GM19452 (cell line): ENCODE data around the gene TTC28.
"Not testable (repeated sequence)": the region's sequence is repeated elsewhere in the genome, so short reads cannot be mapped to it uniquely, and the experiment has no call there.

Experiments
- ATAC-seq: cut with Tn5 transposase; IDR thresholded peaks from one replicate; pipeline ENCODE4 v1.9.1; 2021; ENCODE audit not compliant: unreplicated experiment

Gene TTC28

GRCh38 chr22:28204382-28204781 is 475.3 kb downstream of the TTC28 start:
- no peak for ATAC-seq

DNA sequence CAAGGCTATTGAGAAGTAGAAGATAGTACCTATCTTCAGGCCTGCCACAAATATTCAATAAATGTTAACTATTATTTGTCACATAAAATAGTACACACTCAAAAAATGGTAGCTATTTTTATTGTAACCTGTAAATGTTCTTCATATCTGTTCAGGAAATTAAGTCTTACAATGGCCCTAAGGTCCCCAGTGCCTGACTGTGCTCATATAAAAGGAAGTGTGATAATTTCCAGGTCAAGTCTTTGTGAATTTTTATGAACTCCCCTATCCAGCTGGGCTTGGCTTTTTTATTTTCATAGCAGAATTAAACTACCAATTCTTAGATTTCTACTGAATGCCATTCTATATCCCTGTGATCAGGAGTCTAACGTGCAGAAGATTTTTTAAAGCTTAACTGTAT is 476.4 kb downstream of the TTC28 start:
- no peak for ATAC-seq

DNA sequence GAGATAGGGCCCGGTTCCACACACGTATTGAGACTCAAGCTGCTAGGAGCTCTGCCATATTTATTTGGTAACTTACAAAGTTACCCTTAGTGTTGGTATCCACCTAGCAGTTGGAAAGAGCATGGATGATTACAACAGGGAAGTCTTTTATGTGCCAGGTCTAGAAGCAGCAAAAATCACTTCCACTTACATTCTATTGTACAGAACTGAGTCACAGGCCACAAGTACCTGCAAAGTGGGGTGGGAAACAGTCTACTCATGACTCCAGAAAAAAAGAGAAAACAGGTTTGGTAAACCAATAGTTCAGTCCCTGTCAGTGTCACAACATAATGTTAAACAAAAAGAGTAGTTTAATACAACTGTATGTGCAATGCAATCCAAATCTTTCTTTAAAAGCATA is 480.9 kb downstream of the TTC28 start:
- no peak for ATAC-seq

GRCh38 chr22:28191571-28191970 is 488.1 kb downstream of the TTC28 start:
- not testable (repeated sequence) for ATAC-seq

DNA sequence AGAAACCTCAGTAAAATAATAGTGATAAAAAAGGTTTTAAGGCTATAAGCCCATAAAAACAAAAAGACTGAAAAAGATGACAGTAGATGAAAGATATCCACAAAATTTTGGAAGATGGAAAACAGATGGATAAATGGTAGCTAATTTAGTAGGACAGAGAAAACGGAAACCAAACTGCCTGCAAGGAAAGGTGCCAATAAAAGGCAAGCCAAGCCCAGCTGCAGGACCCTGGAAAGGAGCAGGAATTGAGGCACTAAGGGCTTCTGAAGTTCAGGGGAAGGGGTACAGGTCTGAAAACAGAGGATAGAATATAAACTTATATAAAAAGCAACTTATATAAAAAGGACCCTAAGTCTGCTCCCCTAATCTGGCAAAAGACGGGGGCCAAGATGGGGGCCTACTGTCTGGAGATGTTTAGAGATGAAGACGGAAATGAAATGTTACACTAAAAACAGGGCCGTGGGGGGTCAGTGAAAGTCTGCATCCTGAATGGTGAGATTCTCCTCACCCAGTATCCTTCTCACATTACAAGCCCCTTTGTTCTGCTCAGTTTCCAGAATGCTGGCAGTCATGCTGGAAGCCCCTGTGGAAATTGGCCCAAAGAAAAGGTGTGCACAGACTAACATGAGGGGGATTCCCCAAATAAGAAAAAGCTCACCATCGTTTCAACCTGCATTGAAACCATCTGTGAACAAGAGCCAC is 491.3 kb downstream of the TTC28 start:
- no peak for ATAC-seq

- ATAC-seq = no peak
Observed at GRCh38 chr22:28187612-28188011, 492.0 kb downstream of the TTC28 start.

DNA sequence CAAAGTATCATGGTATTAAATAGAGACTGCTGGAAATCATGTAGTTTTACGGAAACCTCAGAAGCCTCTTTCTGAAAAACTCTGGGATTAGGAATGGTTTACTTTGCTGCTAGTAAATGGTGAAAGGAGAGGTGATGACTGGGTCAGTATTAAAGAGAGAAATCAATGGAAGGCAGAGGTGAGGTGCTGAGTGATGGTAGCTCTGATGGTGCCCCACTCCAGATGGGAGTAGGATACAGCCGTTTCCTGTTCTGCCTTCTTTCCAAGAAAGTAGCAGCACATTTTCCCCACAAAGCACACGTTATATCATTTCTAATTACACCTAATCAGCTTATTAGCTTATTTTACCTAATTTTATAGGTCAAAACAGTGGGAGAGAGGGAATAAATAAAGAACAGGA is 493.0 kb downstream of the TTC28 start:
- no peak for ATAC-seq

DNA sequence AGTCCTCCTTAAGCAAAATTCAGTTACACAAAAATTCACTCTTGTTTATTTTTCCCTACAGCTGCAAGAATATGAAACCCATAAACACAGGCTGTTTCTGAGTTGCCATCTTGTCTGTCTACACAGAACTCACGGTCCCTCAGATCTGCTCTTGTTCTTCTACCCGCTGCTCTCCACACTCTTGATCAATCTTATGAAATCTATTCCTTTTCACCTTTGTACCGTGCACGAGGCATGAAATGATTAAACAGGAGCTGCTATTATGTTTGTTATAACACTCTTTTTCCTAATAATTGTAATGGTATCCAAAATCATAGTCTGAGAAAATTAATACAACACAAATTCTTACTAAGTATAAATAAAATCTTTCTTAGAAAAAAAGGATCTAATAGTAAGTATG is 494.5 kb downstream of the TTC28 start:
- no peak for ATAC-seq

GRCh38 chr22:28183078-28183860 is 496.4 kb downstream of the TTC28 start:
- no peak for ATAC-seq

- ATAC-seq = no peak
Observed at GRCh38 chr22:28180804-28181731, 498.6 kb downstream of the TTC28 start.

DNA sequence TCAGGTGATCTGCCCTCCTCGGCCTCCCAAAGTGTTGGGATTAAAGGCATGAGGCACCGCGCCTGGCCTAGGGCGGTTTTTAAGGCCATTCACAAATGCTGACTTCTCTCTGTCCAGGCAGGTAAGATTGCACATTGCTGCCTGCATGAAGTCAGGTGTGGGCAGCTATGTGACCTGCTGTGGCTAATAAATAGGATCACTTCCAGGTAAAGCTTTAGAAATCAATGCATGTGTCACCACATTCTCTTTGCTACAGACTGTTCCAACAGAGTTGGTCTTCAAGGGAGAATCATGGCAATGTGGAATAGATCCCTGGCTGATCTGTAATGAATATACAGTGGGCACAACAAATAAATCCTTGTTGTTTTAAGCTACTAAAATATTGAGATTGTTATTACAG is 500.2 kb downstream of the TTC28 start:
- ATAC-seq = no peak

DNA sequence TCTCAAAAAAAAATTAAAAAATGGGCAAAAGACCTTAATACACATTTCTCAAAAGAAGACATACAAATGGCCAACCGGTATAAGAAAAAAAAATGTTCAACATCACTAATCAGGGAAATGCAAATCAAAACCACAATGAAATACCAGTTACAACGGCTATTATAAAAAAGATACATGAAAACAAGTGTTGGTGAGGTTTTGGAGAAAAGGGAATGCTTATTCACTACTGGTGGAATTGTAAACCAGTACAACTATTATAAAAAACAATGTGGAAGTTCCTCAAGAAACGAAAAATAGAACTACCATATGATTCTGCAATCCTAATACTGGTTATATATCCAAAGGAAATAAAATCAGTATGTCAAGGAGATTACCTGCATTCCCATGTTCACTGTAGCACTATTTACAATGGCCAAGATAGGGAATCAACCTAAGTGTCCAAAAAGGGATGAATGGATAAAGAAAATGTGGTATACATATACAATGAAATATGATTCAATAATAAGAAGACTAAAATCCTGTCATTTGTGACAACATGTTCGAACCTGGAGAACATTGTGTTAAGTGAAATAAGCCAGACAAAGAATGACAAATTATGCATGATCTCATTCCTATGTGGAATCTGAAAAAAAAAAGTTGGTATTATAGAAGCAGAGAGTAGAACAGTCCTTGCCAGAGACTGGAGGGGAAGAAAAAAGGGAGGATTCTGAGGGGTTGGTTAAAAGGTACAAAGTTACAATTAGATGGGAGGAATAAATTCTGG is 503.7 kb downstream of the TTC28 start:
- ATAC-seq = no peak

DNA sequence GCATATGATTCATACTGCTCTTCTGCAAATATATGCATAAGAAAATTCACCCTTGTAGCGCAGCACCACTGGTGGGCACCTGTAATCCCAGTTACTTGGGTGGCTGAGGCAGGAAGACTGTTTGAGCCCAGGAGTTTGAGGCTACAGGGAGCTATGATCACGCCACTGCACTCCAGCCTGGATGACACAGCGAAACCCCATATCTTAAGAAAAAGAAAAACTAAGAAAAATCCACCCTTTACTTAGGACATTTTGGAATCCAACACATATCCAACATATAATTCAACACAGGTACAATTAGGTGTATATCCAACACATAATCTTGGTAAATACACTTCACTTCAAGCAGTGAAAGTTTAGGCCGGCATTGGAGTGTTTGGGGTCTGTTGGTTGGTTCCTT is 505.1 kb downstream of the TTC28 start:
- no peak for ATAC-seq

GRCh38 chr22:28172892-28173670 is 506.6 kb downstream of the TTC28 start:
- no peak for ATAC-seq

GRCh38 chr22:28171712-28172111 is 507.9 kb downstream of the TTC28 start:
- no peak for ATAC-seq

DNA sequence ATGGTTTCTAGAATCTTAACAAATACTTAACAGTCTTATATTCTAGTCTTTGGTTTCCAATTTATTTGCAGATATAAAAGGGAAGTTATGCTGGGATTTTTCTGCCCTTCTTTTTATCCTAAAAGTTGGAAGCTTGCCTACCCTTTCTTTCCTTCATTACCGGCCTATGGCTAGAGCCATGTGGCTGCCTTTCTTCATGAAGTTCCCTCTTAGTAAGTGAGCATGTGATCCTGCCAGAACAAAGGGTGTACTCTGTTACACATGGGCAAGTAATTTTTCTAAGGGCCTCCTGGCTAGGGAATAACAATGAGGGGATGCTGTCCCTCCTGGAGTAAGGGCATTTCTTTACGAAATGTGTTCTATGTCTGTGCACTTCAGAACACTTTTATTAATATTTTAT is 508.5 kb downstream of the TTC28 start:
- ATAC-seq = no peak

GRCh38 chr22:28169314-28169713 is 510.3 kb downstream of the TTC28 start:
- not testable (repeated sequence) for ATAC-seq

- ATAC-seq = no peak
Observed at GRCh38 chr22:28155808-28156207, 523.8 kb downstream of the TTC28 start.

GRCh38 chr22:28154861-28155260 is 524.8 kb downstream of the TTC28 start:
- ATAC-seq = no peak
